HG02571 (cell line): ENCODE measurements around the gene GGN.
A peak's percentile ranks its signal among the peaks of the same experiment; 100 is the strongest.

ENCODE experiments used
- ATAC-seq: cut with Tn5 transposase; IDR thresholded peaks from one replicate; pipeline ENCODE4 v1.9.1; 2021; ENCODE audit warnings: mild to moderate bottlenecking, moderate library complexity; ENCODE audit not compliant: unreplicated experiment

Gene GGN

DNA sequence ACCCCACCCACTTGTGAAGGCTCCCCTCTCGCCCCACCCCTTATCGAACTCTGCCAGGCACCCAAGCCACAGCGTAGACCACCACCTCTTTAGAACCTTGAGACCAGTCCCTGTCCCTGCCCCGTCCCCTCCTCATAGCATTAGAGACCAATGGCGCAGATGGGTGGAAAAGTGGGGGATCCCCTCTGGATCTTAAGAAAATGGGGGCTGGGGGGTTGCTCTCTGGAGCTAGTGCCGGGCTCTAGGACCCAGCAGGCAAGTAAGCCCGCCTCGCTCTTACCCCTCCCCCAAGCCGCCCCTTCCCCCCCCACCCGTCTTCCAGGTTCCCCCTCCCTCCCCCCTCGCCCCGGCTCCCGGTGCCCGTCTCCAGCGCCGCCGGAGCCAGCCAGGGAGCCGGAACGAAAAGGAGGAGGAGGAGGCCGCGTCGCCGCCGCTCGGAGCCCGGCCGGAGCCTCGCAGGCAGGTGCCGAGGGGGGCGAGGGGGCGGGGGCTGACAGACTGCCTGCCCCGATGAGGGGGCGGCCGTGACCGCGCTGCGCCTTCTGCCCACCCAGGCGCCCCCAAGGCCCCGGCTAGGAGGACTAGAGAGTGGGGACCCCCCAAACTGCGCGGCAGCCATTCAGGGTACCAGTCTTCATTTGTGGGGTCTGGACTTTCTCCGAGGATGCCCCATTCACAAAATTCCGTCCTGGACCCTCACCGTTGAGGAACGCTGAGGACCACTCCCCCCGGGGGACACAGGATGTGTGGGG, 691 bp upstream of the GGN start, which contains the start of gene SPRED3:
TSS of gene SPRED3 (plus strand) at position 349 of the 752 bp plus-strand sequence. CDS start 1,606 bp downstream, outside the sequence.
- ATAC-seq = no peak

DNA sequence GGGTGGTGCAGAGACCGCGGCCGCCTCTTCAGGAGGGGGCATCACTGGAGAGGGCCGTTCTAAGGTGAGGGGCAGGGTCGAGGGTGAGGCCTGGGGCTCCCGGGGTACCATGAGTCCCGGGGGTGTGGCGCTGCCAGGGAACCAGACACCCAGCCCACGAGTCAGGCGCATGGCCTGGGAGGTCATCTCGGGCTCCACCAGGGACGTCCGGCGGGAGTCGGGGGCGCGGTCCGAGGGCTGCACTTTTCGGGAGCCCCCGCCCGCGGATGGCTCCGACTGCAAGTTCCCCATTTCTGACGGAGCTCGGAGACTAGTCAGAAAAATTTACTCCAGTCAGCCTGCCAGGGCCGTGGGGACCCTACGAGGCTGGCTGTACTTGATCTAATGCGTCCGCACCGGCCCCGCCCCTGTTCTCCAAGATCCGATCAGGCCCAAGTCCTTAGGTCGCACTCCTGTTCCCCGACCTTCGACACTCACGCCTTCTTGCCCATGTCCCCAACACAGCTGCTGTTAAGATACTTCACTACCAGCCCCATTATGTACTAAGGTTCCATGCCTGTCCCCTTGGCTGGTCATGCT, 774 bp downstream of the GGN start:
- ATAC-seq = no peak

DNA sequence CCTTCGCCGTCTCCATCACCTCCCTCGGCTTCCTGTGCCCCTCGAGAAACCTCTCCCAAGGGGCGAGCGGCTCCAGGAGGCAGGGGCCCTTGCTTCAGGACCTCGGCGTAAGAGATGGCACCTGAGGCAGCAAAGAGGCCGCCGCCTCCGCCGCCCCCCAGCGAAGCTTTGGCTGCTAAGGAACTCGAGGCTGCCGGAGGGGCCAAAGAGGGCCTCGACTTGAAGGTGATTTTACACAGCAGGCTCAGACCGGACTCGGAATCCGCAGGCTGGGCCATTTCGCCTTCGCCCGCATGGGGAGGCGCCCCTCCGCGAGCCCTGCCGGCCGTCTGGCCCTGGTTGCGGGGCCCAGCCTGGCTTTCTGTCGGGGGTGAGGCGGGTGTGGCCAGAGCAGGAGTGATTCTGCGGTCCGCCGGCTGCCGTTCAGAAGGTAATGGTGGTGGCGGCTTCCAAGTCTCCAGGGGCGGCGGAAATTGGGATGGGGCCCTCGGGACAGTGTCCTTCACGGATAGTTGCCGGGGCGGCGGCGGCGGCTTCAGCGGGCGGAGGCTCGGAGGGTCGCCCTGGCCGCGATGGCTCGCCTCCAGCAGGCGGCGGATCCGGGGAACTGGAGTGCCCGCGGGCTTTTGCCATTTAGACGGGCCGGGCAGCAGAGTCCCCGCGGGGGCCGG, 1.4 kb downstream of the GGN start:
- no peak for ATAC-seq

DNA sequence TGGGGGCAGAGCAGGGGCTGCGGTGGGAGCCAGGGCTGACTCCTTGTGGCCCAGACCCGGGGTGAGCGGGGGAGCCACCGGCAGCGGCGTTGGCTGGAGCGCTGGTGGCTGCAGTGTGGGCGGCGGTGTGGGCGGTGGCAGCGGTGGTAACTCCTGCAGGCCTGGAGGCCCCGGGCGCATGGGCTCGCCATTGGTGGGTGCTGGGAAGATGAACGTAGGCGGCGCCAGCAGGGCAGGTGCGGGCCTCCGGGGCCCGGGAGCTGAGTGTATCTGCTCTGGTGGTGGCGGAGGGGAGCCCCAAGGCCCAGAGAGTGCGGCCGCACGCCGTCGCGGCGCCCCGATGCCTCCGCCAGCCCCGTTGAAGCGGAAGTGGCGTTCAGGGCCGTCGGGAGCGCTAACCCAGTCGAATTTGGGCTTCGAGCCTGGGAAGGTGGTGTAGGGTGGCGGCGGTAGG, 2.0 kb downstream of the GGN start:
- no peak for ATAC-seq

- no peak for ATAC-seq
These were observed 2.6 kb downstream of the GGN start for GRCh38 chr19:38385057-38385803.

- no peak for ATAC-seq
These were observed 3.4 kb downstream of the GGN start for GRCh38 chr19:38384209-38385027.

- no peak for ATAC-seq
These were observed 4.1 kb downstream of the GGN start for GRCh38 chr19:38383743-38384142.

- no peak for ATAC-seq
These were observed 4.7 kb downstream of the GGN start for GRCh38 chr19:38383184-38383583.

GRCh38 chr19:38381138-38381537, 6.7 kb downstream of the GGN start:
- no peak for ATAC-seq

GRCh38 chr19:38378866-38379265, 9.0 kb downstream of the GGN start:
- no peak for ATAC-seq

DNA sequence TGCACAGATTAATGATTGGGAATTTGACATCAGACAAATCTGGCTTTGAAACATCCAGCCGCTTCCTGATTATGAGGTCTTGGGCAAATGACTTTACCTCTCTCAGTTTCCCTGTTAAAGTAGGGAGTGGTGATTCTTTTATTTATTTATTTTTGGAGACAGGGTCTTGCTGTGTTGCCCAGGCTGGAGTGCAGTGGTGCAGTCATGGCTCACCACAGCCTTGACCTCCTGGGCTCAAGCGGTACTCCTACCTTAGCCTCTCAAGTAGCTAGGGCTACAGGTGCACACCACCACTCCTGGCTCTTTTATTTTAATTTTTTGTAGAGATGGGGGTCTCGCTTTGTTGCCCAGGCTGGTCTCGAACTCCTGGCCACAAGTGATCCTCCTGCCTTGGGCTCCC, 10.8 kb downstream of the GGN start:
- no peak for ATAC-seq

DNA sequence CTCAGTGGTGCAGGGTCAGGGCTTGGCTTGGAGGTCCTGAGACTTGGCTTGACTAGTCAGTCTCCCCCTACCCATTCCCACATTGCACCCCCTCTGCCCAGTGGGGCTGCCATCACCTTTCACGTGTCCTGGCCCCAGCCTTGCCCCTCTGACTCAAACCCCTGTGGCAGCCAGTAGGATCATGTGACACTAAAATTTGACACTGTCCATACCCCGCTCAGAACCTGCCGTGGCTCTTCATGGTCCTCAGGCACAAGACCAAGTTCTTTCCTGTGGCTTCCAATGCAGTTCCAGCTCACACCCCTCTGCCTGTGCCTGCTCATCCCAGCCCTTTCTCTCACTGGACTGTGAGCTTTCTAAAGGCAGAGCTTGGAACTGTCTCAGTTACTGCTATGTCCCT, 11.3 kb downstream of the GGN start:
- ATAC-seq = no peak

DNA sequence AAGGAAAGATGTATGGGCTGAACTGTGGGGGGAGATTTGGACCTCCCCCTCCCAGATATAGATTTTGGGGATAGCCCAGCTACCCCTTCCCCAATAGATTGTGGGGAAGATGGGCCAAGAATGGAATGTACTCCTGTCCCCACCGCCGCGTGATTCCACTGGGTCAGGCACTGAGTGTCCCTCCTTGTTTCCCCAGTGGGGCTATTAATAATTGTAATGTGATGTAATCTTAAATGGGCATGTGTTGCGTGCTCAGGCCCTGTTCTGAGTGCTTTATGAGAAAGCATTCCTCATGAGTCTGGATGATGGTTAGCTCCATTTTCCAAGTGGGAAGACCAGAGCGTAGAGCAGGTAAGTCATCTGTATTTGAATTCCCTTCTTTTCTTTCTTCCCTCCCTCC, 12.1 kb downstream of the GGN start:
- no peak for ATAC-seq

DNA sequence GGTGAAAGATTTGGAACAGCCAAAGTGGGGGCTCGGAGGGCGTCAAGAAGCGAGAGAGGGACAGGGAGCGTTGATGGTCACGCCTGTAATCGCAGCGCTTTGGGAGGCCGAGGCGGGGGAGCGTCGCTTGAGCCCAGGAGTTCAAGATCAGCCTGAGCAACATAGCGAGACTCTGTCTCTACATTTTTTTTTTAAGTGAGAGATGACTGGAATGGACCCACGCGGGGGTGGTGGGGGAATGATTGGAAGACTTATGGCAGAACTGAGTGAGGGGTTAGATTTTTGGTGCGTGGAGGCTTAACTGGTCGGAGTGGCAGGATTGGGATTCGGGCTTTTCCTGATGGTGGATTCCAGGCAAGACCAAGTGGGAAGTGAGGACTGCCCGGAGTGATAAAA, 12.7 kb downstream of the GGN start:
- no peak for ATAC-seq

DNA sequence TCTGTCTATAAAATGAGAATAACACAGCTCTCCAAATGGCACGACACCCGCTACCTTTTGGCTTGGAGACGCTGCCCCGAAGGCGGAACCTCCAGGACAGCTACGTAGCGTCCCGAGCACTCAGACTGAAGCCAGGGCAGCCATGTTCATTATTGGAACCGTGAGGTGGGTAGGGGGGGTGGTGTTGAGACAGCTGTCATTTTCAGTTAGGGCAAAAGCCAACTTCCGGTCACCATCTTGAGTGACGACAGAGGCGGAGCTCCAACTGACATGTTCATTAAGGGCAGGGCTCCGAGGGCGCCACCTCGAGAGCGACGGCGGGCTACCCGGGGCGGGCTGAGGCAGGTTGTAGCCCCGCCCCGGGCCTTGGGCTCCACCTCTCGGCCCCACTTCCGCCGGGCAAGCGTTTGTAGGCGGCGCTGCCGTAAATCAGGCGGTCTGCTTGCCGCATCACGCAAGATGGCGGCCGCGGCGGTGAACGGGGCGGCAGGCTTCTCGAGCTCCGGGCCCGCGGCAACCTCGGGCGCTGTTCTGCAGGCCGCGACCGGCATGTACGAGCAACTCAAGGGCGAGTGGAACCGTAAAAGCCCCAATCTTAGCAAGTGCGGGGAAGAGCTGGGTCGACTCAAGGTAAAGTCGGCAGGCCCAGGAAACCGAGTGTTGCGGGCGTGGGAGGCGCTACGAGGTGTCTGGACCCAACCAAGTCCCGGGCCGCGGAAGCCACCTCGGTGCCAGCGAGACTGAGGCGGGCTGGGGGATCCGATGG, 13.3 kb downstream of the GGN start, which contains the start of gene PSMD8:
TSS of gene PSMD8 (plus strand) at position 240 of the 766 bp plus-strand sequence. CDS start at position 271, 31 bp downstream.
- peak; percentile 91 for ATAC-seq

GRCh38 chr19:38373907-38374331, 13.9 kb downstream of the GGN start:
- no peak for ATAC-seq

- no peak for ATAC-seq
These were observed 16.8 kb downstream of the GGN start for GRCh38 chr19:38371081-38371480.

DNA sequence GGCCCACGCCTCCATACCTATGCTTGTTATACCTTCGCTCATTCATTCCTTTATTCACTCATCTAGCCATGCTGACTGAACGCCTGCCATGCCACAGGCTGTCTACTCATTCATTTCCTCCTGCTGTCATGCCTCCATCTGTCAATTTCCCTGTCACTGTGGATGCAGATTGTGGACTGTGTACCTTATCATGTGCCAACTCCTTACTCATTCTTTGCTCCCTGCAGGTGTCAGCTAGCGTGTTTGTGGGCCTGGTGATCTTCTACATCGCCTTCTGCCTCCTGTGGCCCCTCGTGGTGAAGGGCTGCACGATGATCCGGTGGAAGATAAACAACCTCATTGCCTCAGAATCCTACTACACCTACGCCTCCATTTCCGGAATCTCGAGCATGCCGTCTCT, 17.5 kb downstream of the GGN start:
- ATAC-seq = no peak

- no peak for ATAC-seq
These were observed 18.2 kb downstream of the GGN start for GRCh38 chr19:38369584-38369983.

DNA sequence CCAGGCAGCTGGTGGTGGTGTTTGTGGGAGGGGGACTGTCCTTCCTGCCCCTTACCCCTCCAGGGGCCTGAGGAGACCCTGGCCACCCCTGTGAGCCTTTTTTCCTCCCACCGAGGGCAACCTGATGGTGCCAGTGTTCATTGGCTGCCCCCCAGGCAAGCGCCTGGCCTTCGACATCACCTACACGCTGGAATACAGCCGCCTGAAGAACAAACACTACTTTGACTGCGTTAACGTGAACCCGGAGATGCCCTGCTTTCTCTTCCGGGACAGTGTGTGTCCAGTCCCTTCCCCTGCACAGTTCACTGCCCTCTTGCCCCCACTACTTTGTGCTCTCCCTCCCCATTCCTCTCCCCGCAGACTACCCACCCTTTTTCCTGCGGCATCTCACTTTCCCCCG, 20.8 kb downstream of the GGN start:
- no peak for ATAC-seq
